PC-3 (cell line): Measurements from ENCODE around the gene RTF2. TPM values are rescaled to one million over a fixed set of nuclear protein-coding genes. Genes with fewer than 3 reads are reported as not detected.

ENCODE experiments used
- ATAC-seq: fragments of 200-7000 bp; cut with Tn5 transposase; 2 replicates; pipeline ENCODE4 v1.9.1; 2020; ENCODE audit warnings: mild to moderate bottlenecking, moderate library complexity
- BruUV-seq: library from RNA; stranded (reverse); fragments of 400-500 nt; replicated peaks from 2 replicates; lab custom pipeline; 2021; lab: Mats Ljungman, UMichigan
- CTCF ChIA-PET: fragments of 300-600 bp; sonication (Branson Sonifier 250); formaldehyde crosslinking; loops from one replicate; lab custom pipeline; 2022; ENCODE audit warnings: antibody characterized with exemption; lab: Charles Lee
- POLR2A ChIA-PET: fragments of 300-600 bp; sonication (Branson Sonifier 250); formaldehyde crosslinking; loops from one replicate; lab custom pipeline; 2022; ENCODE audit warnings: antibody characterized with exemption; ENCODE audit not compliant: unreplicated experiment; lab: Charles Lee
- DNase-seq: peaks from one replicate; pipeline ENCODE4 v3.0.0-alpha.2; 2015
- H2AFZ ChIP-seq: fragments of 300-600 bp; sonication (generic); 2 replicates; pipeline ENCODE4 v1.6.0; 2016; ENCODE audit warnings: antibody characterized with exemption, low read length
- H3F3A ChIP-seq: fragments of 300-600 bp; sonication (generic); one replicate; pipeline ENCODE4 v1.6.0; 2017; ENCODE audit warnings: antibody characterized with exemption, low read length, control low read depth, mild to moderate bottlenecking; ENCODE audit not compliant: unreplicated experiment
- H3K27ac ChIP-seq: fragments of 300-600 bp; sonication (generic); 2 replicates; pipeline ENCODE4 v1.5.1; 2016; ENCODE audit warnings: mild to moderate bottlenecking, low read length
- H3K27me3 ChIP-seq: fragments of 300-600 bp; sonication (generic); 2 replicates; pipeline ENCODE4 v1.6.1; 2016; ENCODE audit warnings: low read length, mixed read lengths
- H3K36me3 ChIP-seq: fragments of 300-600 bp; sonication (generic); 2 replicates; pipeline ENCODE4 v1.6.1; 2016; ENCODE audit warnings: low read depth, mixed run types, low read length, mixed read lengths
- H3K4me1 ChIP-seq: fragments of 300-600 bp; sonication (generic); 2 replicates; pipeline ENCODE4 v1.5.1; 2016; ENCODE audit warnings: low read length; ENCODE audit not compliant: insufficient read depth
- H3K4me2 ChIP-seq: fragments of 300-600 bp; sonication (generic); 2 replicates; pipeline ENCODE4 v1.6.0; 2016; ENCODE audit warnings: low read length
- H3K4me3 ChIP-seq: fragments of 300-600 bp; sonication (generic); 2 replicates; pipeline ENCODE4 v1.5.1; 2016; ENCODE audit warnings: mild to moderate bottlenecking, low read length, mixed read lengths
- H3K79me2 ChIP-seq: fragments of 300-600 bp; sonication (generic); 2 replicates; pipeline ENCODE4 v1.6.1; 2017; ENCODE audit warnings: low read length, mixed read lengths
- H3K9ac ChIP-seq: fragments of 300-600 bp; sonication (generic); 2 replicates; pipeline ENCODE4 v1.6.0; 2016; ENCODE audit warnings: mild to moderate bottlenecking, low read length
- H3K9me2 ChIP-seq: fragments of 300-600 bp; sonication (generic); replicated peaks from 2 replicates; pipeline ENCODE4 v1.6.1; 2016; ENCODE audit warnings: mixed run types, low read length, mixed read lengths
- H3K9me3 ChIP-seq: fragments of 300-600 bp; sonication (generic); 2 replicates; pipeline ENCODE4 v1.6.1; 2016; ENCODE audit warnings: low read length, mixed read lengths
- H4K20me1 ChIP-seq: fragments of 300-600 bp; sonication (generic); 2 replicates; pipeline ENCODE4 v1.6.1; 2016; ENCODE audit warnings: low read length, mixed read lengths
- CTCF ChIP-seq: fragments of 300-600 bp; sonication (generic); conservative IDR thresholded peaks from 2 replicates; pipeline ENCODE4 v1.5.1; 2017; ENCODE audit warnings: antibody characterized with exemption, low read depth, mild to moderate bottlenecking, low read length
- EZH2 ChIP-seq: fragments of 300-600 bp; sonication (generic); IDR thresholded peaks from one replicate; pipeline ENCODE4 v1.6.1; 2017; ENCODE audit warnings: antibody characterized with exemption, mild to moderate bottlenecking, low read length; ENCODE audit not compliant: unreplicated experiment
- EZH2phosphoT487 ChIP-seq: fragments of 300-600 bp; sonication (generic); IDR thresholded peaks from 2 replicates; pipeline ENCODE4 v1.6.1; 2018; ENCODE audit warnings: mild to moderate bottlenecking, antibody characterized with exemption, low read length, borderline replicate concordance
- intact Hi-C: fragments of 100-400 bp; cut with micrococcal nuclease; formaldehyde crosslinking; loops from 2 replicates; pipeline ENCODE4 v1.9.0; 2023
- total RNA-seq: library from RNA; depleted of rRNA; stranded (reverse); fragments of >200 nt; gene quantifications from 2 replicates; pipeline ENCODE4 v1.2.3, GENCODE V29; 2014

The RTF2 gene
- total RNA-seq, 1 experiment from 2014 or later: 122 TPM

- Histone ChIP-seq H3K9me3 (no peaks in the 10 kb centered on the region), H3K4me1 (no peaks in the 10 kb centered on the region), H3K4me3 (no peak overlapping the region), H3K9me2 (no peaks in the 10 kb centered on the region), H4K20me1 (no peaks in the 10 kb centered on the region), H3K79me2 (no peaks in the 10 kb centered on the region), H3K36me3 (no peaks in the 10 kb centered on the region), H3K27me3 (no peaks in the 10 kb centered on the region), H3K9ac (no peak overlapping the region), H3K27ac (no peak overlapping the region), H3K4me2 (no peak overlapping the region), H3F3A (no peaks in the 10 kb centered on the region), H2AFZ (no peak overlapping the region)
- no peak for TF ChIP-seq EZH2phosphoT487
- intact Hi-C loops: no loop called here
- CTCF ChIA-PET: no interaction called here
- ATAC-seq (no peak), DNase-seq (no peak)
- BruUV-seq: no TSS peak
- POLR2A ChIA-PET: interaction anchor here (0.6 kb wide), 1 partner anchor 439 kb away, joined by 6 read pairs; no protein-coding TSS in a partner anchor
Observed at GRCh38 chr20:56540415-56540814, 72.0 kb downstream of the RTF2 start.

- Histone ChIP-seq H3K9me3 (no peaks in the 10 kb centered on the region), H3K79me2 (no peaks in the 10 kb centered on the region), H3K4me2 (no peak overlapping the region), H2AFZ (no peak overlapping the region), H3K36me3 (no peaks in the 10 kb centered on the region), H3K9ac (no peak overlapping the region), H4K20me1 (no peaks in the 10 kb centered on the region), H3K4me3 (no peak overlapping the region), H3K4me1 (no peaks in the 10 kb centered on the region), H3K9me2 (no peaks in the 10 kb centered on the region), H3K27ac (no peak overlapping the region), H3K27me3 (no peaks in the 10 kb centered on the region), H3F3A (no peaks in the 10 kb centered on the region)
- no peak for TF ChIP-seq EZH2
- TF ChIP-seq CTCF: no peak
- no peak for TF ChIP-seq EZH2phosphoT487
- intact Hi-C loops: no loop called here
- no TSS peak for BruUV-seq
- POLR2A ChIA-PET: no interaction called here
- ATAC-seq (no peak), DNase-seq (no peak)
- CTCF ChIA-PET: no interaction called here
Observed at GRCh38 chr20:56542489-56543030, 74.1 kb downstream of the RTF2 start.

- Histone ChIP-seq H3K79me2 (no peaks in the 10 kb centered on the region), H3K27me3 (no peaks in the 10 kb centered on the region), H3K9me2 (no peaks in the 10 kb centered on the region), H2AFZ (no peak overlapping the region), H3K36me3 (no peaks in the 10 kb centered on the region), H3K9ac (no peak overlapping the region), H3K4me1 (peaks cover 15% of the 10 kb centered on the region), H3F3A (no peaks in the 10 kb centered on the region), H3K27ac (no peak overlapping the region), H3K9me3 (no peaks in the 10 kb centered on the region), H3K4me3 (no peak overlapping the region), H3K4me2 (no peak overlapping the region), H4K20me1 (no peaks in the 10 kb centered on the region)
- no peak for ATAC-seq
- TF ChIP-seq EZH2 (no peak), CTCF (no peak), EZH2phosphoT487 (no peak)
- intact Hi-C loops: loop anchor here (2.0 to 10.0 kb wide), 3 partner anchors 443 to 793 kb away; no protein-coding TSS in a partner anchor
- BruUV-seq: no TSS peak
- DNase-seq: no peak
- CTCF ChIA-PET: interaction anchor here (1.8 kb wide), 1 partner anchor 422 kb away, joined by 8 read pairs; no protein-coding TSS in a partner anchor
- POLR2A ChIA-PET: no interaction called here
Observed at GRCh38 chr20:56551571-56551970, 83.1 kb downstream of the RTF2 start.
